GM12801 (cell line): ENCODE measurements around the gene AMBRA1.

Experiments used
- TF ChIP-seq, protein P1 (sequence below): IDR thresholded peaks from one replicate; pipeline ENCODE4 v1.5.1; 2011; ENCODE audit warnings: control low read depth; ENCODE audit not compliant: insufficient read length; ENCODE audit errors: extremely low read depth

AMBRA1 gene

DNA sequence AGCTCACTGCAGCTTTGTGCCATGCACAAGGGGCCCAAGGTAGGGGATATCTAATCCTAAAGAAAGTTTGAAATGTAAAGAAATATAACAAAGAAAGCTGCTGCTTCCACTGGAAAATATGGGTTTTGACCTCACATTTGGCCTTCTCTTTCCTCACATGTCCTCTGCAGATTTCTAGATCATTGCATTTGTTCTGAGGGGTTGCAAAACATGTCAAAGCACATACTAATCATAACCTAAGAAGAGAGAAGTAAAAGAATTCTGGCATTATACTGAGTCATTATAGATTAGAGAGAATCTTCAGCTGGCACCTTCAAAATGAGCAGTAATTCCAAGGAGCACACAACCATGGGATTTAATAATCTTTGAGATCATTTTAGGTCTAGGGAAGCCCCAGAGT lies 109.7 kb downstream of the AMBRA1 start:
- TF ChIP-seq, protein P1, sequence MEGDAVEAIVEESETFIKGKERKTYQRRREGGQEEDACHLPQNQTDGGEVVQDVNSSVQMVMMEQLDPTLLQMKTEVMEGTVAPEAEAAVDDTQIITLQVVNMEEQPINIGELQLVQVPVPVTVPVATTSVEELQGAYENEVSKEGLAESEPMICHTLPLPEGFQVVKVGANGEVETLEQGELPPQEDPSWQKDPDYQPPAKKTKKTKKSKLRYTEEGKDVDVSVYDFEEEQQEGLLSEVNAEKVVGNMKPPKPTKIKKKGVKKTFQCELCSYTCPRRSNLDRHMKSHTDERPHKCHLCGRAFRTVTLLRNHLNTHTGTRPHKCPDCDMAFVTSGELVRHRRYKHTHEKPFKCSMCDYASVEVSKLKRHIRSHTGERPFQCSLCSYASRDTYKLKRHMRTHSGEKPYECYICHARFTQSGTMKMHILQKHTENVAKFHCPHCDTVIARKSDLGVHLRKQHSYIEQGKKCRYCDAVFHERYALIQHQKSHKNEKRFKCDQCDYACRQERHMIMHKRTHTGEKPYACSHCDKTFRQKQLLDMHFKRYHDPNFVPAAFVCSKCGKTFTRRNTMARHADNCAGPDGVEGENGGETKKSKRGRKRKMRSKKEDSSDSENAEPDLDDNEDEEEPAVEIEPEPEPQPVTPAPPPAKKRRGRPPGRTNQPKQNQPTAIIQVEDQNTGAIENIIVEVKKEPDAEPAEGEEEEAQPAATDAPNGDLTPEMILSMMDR = no peak

DNA sequence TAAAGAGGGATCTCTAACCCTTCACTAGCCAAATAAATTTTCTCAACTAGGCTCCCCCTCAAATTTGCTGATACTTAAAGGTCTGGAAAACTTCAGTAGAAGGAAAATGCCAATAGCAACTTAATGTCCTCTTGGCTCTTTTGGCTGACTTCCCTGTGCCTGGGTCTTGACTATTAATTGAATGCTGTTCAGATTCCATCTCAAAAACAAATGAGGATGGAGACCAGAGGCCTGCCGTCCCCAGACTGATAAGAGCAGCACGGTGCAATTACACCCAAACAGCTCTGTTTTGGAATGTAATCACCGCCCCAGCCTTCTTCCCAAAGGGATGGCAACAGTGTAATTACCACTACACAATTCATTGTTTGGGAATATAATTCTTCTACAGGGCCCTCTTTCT lies 112.9 kb downstream of the AMBRA1 start:
- TF ChIP-seq, protein P1 = no peak

GRCh38 chr11:46480166-46480726 lies 113.6 kb downstream of the AMBRA1 start:
- TF ChIP-seq, protein P1 = no peak

DNA sequence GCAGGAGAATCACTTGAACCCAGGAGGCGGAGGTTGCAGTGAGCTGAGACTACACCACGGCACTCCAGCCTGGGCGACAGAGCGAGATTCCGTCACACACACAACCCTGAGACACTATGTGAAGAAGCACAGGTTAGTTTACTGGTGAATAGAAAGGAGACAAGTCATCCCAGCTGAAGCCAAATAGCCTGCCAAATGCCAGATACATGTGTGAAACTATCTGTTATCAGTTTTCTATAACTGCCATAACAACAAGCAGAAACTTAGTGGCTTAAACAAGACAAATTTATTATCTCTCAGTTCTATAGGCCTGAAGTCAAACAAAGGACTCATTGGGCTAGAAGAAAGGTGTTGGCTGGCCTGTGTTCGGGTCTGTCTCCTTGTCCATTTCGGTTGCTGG lies 114.2 kb downstream of the AMBRA1 start:
- TF ChIP-seq, protein P1 = no peak

- TF ChIP-seq, protein P1 = no peak
Observed at GRCh38 chr11:46478196-46478595, 115.6 kb downstream of the AMBRA1 start.

DNA sequence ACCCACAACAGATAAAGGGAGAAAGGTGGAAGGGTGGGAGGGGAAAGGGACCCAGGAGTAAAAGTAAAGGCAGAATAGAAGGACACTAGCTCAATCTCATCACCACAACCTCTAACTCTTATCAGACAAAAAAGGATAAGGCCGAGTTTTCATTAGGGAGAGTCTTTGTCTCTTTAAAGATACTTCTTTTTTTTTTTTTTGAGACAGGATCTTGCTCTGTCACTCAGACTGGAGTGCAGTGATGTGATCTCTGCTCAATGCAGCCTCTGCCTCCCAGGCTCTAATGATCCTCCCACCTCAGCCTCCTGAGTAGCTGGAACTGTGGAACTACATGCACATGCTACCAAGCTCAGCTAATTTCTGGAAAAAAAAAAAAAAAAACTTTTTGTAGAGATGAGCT lies 116.7 kb downstream of the AMBRA1 start:
- TF ChIP-seq, protein P1 = no peak

GRCh38 chr11:46475926-46476545 lies 117.8 kb downstream of the AMBRA1 start:
- TF ChIP-seq, protein P1 = no peak
